ENCODE data around the gene CCRL2. TPM values are rescaled to one million over a fixed set of nuclear protein-coding genes. Genes with fewer than 3 reads are reported as not detected.

Gene CCRL2
- total RNA-seq, 1 experiment from 2014 or later, result not detected

DNA sequence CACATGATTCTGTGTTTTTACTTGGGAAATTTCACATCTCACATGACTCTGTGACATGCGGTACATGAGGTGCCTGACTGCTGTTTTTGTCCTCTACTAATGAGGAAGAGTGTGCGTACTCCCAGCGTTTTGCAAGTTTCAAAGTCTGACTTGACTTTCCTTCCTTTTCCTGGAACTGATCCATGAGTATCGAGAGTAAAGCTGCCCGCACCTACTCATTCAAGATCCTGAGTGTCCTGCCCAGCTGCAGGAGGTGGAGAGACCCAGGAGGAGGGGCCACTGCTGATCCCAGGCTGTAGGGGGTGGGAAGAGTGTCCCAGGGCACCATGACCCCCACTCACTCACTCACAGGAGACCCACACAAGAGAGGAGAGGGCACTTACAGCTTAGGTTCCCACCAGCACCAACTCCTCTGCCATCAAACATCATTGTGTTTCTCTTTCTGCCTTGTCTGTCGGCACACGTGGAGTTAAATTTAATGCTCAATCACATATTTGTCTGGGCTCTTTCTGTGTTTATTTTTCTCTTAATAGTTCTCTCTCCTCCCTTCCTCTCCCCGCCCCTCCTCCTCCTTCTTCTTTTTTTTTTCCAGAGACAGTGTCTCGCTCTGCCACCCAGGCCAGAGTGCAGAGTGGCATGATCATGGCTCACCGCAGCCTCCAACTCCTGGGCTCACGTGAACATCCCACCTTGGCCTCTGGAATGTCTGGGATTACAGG, 1.6 kb upstream of the CCRL2 start:
- Histone ChIP-seq H3K27me3 (ENCODE audit: low read length) (no peaks in the 10 kb centered on the region), H3K9ac (ENCODE audit: low read length) (no peak overlapping the region), H3K4me3 (ENCODE audit: low read length) (no peak overlapping the region), H3K36me3 (ENCODE audit: insufficient read depth, low read length) (no peaks in the 10 kb centered on the region), H3K9me3 (ENCODE audit: low read length) (no peaks in the 10 kb centered on the region), H3K4me1 (ENCODE audit: low read length) (peaks cover 7% of the 10 kb centered on the region), H3K79me2 (ENCODE audit: low read length) (no peaks in the 10 kb centered on the region), H3K4me2 (ENCODE audit: low read depth, low read length, poor library complexity, severe bottlenecking) (no peak overlapping the region), H3K27ac (ENCODE audit: low read length) (no peak overlapping the region), H3K9me2 (replicated peaks; ENCODE audit: insufficient read depth, low read length) (no peaks in the 10 kb centered on the region), H4K20me1 (ENCODE audit: insufficient read depth, low read depth, low read length) (no peaks in the 10 kb centered on the region), H2AFZ (ENCODE audit: low read length) (no peak overlapping the region)
- no peak for DNase-seq

DNA sequence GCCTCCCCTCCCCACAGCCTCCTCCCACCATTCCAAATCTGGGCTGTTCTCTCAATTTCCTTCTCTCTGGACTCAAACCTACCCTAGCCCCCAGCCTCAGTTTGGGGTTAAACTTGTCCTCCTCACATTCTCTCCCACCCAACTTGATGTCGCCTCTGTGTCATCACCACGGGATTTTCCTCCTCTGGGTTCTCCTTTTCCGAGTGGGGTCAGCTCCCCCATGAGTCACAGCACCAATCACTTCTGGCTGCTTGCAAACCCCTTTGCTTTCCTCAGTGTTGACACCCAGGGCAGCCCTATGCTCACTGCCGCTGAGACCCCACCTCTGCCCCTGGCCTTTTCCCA, 644 bp upstream of the CCRL2 start:
- no peaks in the 10 kb centered on the region for H3K9me2 ChIP-seq (replicated peaks; ENCODE audit: insufficient read depth, low read length)
- H3K79me2 ChIP-seq (ENCODE audit: low read length), result no peaks in the 10 kb centered on the region
- no peaks in the 10 kb centered on the region for H3K36me3 ChIP-seq (ENCODE audit: insufficient read depth, low read length)
- H3K27ac ChIP-seq (ENCODE audit: low read length), result no peak overlapping the region
- H3K4me2 ChIP-seq (ENCODE audit: low read depth, low read length, poor library complexity, severe bottlenecking), result no peak overlapping the region
- H3K4me3 ChIP-seq (ENCODE audit: low read length), result no peak overlapping the region
- peaks cover 7% of the 10 kb centered on the region for H3K4me1 ChIP-seq (ENCODE audit: low read length)
- H2AFZ ChIP-seq (ENCODE audit: low read length), result no peak overlapping the region
- H3K9me3 ChIP-seq (ENCODE audit: low read length), result no peaks in the 10 kb centered on the region
- no peak overlapping the region for H3K9ac ChIP-seq (ENCODE audit: low read length)
- H3K27me3 ChIP-seq (ENCODE audit: low read length), result no peaks in the 10 kb centered on the region
- H4K20me1 ChIP-seq (ENCODE audit: insufficient read depth, low read depth, low read length), result no peaks in the 10 kb centered on the region
- no peak for DNase-seq

DNA sequence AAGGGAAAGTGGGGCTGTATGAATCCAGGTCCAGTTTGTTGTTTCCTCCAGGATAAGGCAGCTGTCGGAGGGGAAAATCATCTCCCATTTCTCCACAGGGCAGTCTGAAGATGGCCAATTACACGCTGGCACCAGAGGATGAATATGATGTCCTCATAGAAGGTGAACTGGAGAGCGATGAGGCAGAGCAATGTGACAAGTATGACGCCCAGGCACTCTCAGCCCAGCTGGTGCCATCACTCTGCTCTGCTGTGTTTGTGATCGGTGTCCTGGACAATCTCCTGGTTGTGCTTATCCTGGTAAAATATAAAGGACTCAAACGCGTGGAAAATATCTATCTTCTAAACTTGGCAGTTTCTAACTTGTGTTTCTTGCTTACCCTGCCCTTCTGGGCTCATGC, 911 bp downstream of the CCRL2 start:
- Histone ChIP-seq H3K79me2 (ENCODE audit: low read length) (no peaks in the 10 kb centered on the region), H3K4me2 (ENCODE audit: low read depth, low read length, poor library complexity, severe bottlenecking) (no peak overlapping the region), H3K9me2 (replicated peaks; ENCODE audit: insufficient read depth, low read length) (no peaks in the 10 kb centered on the region), H2AFZ (ENCODE audit: low read length) (no peak overlapping the region), H3K9ac (ENCODE audit: low read length) (no peak overlapping the region), H4K20me1 (ENCODE audit: insufficient read depth, low read depth, low read length) (no peaks in the 10 kb centered on the region), H3K36me3 (ENCODE audit: insufficient read depth, low read length) (no peaks in the 10 kb centered on the region), H3K27ac (ENCODE audit: low read length) (no peak overlapping the region), H3K27me3 (ENCODE audit: low read length) (no peaks in the 10 kb centered on the region), H3K4me1 (ENCODE audit: low read length) (peaks cover 7% of the 10 kb centered on the region), H3K4me3 (ENCODE audit: low read length) (no peak overlapping the region), H3K9me3 (ENCODE audit: low read length) (no peaks in the 10 kb centered on the region)
- no peak for DNase-seq

DNA sequence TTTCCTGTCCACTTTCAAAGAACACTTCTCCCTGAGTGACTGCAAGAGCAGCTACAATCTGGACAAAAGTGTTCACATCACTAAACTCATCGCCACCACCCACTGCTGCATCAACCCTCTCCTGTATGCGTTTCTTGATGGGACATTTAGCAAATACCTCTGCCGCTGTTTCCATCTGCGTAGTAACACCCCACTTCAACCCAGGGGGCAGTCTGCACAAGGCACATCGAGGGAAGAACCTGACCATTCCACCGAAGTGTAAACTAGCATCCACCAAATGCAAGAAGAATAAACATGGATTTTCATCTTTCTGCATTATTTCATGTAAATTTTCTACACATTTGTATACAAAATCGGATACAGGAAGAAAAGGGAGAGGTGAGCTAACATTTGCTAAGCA, 1.8 kb downstream of the CCRL2 start:
- H3K36me3 ChIP-seq (ENCODE audit: insufficient read depth, low read length), result no peaks in the 10 kb centered on the region
- no peaks in the 10 kb centered on the region for H3K9me3 ChIP-seq (ENCODE audit: low read length)
- H3K9me2 ChIP-seq (replicated peaks; ENCODE audit: insufficient read depth, low read length), result no peaks in the 10 kb centered on the region
- H4K20me1 ChIP-seq (ENCODE audit: insufficient read depth, low read depth, low read length), result no peaks in the 10 kb centered on the region
- H3K79me2 ChIP-seq (ENCODE audit: low read length), result no peaks in the 10 kb centered on the region
- H3K9ac ChIP-seq (ENCODE audit: low read length), result no peak overlapping the region
- H3K4me2 ChIP-seq (ENCODE audit: low read depth, low read length, poor library complexity, severe bottlenecking), result no peak overlapping the region
- H3K4me1 ChIP-seq (ENCODE audit: low read length), result peaks cover 7% of the 10 kb centered on the region
- no peak overlapping the region for H3K27ac ChIP-seq (ENCODE audit: low read length)
- no peak for DNase-seq
- H2AFZ ChIP-seq (ENCODE audit: low read length), result no peak overlapping the region
- H3K4me3 ChIP-seq (ENCODE audit: low read length), result no peak overlapping the region
- H3K27me3 ChIP-seq (ENCODE audit: low read length), result no peaks in the 10 kb centered on the region

DNA sequence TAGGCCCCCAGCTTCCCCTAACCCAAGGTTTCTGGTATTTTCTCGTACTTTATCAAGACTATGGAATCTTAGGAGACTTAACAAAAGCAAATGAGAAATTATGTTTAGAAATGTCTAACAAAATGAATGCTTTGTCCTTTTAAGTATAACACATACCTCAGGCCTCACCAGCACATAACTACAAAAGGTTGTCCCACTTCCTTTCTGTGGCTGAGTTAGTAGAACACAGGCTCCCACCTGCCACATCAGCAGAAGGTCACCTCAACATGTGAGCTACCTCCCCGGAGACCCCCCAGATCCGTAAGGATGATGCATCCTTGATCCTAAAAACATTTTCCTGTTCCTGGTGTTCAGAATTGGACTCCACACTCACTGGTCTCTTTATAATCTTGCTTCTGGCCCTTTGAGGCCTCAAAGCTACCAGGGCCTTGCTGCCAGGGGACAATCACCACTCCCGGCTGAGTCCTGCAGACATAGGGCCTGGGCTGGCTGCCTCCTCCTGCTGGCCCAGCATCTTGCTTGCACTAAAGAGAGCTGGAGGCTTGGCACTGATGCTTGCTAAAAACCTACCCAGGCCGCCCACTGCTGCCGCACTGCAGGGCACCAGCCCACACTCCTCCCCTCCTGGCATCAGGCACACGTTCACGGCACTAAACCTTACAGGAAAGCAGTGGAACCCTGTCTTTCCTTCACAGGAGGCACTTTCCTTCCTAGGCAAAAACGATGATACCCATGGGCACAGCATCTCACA, 2.9 kb downstream of the CCRL2 start:
- H3K36me3 ChIP-seq (ENCODE audit: insufficient read depth, low read length), result no peaks in the 10 kb centered on the region
- no peaks in the 10 kb centered on the region for H3K27me3 ChIP-seq (ENCODE audit: low read length)
- DNase-seq, result no peak
- peaks cover 7% of the 10 kb centered on the region for H3K4me1 ChIP-seq (ENCODE audit: low read length)
- H2AFZ ChIP-seq (ENCODE audit: low read length), result no peak overlapping the region
- H3K4me2 ChIP-seq (ENCODE audit: low read depth, low read length, poor library complexity, severe bottlenecking), result no peak overlapping the region
- H3K9me3 ChIP-seq (ENCODE audit: low read length), result no peaks in the 10 kb centered on the region
- no peaks in the 10 kb centered on the region for H4K20me1 ChIP-seq (ENCODE audit: insufficient read depth, low read depth, low read length)
- H3K79me2 ChIP-seq (ENCODE audit: low read length), result no peaks in the 10 kb centered on the region
- H3K9me2 ChIP-seq (replicated peaks; ENCODE audit: insufficient read depth, low read length), result no peaks in the 10 kb centered on the region
- no peak overlapping the region for H3K4me3 ChIP-seq (ENCODE audit: low read length)
- H3K9ac ChIP-seq (ENCODE audit: low read length), result no peak overlapping the region
- no peak overlapping the region for H3K27ac ChIP-seq (ENCODE audit: low read length)

DNA sequence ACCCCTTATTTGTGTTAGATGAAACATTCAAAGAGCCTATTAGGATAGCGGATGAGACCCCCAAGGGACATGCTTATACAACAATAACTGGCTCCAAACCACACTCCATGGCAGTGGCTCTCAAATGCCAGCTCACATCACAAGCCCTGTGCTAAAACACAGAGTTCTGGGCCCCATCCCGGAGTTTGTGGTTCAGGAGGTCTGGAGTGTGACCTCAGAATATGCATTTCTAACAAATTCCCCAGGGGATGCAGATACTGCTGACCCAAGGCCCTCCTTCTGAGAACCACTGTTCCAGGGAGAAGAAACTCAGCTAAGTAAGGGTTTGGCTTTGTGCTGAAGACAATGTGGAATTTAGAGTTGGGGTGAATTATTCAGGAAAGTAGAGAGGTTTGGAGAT, 3.6 kb downstream of the CCRL2 start:
- Histone ChIP-seq H3K9me2 (replicated peaks; ENCODE audit: insufficient read depth, low read length) (no peaks in the 10 kb centered on the region), H3K36me3 (ENCODE audit: insufficient read depth, low read length) (no peaks in the 10 kb centered on the region), H3K9ac (ENCODE audit: low read length) (no peak overlapping the region), H3K79me2 (ENCODE audit: low read length) (no peaks in the 10 kb centered on the region), H3K27ac (ENCODE audit: low read length) (no peak overlapping the region), H2AFZ (ENCODE audit: low read length) (no peak overlapping the region), H3K27me3 (ENCODE audit: low read length) (no peaks in the 10 kb centered on the region), H3K4me3 (ENCODE audit: low read length) (no peak overlapping the region), H3K4me1 (ENCODE audit: low read length) (peaks cover 7% of the 10 kb centered on the region), H4K20me1 (ENCODE audit: insufficient read depth, low read depth, low read length) (no peaks in the 10 kb centered on the region), H3K4me2 (ENCODE audit: low read depth, low read length, poor library complexity, severe bottlenecking) (no peak overlapping the region), H3K9me3 (ENCODE audit: low read length) (no peaks in the 10 kb centered on the region)
- no peak for DNase-seq

DNA sequence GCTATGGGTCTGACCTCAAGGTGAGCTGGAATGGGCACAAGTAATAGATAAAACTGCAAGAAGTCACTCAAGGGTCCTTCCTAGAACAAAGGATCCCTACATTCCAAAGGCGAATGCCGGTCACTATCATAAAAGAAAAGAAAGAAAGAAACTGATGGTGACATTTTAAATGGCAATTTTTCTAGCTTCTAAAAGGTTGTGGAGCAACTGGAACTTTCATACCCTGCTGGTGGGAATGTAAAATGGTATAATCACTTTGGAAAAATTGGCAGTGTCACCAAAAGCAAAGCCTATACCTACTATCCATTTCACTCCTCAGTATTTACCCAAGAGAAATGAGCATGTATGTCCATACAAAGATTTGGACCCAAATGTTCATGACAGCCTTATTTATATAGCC, 4.2 kb downstream of the CCRL2 start:
- H3K9ac ChIP-seq (ENCODE audit: low read length), result no peak overlapping the region
- no peaks in the 10 kb centered on the region for H3K27me3 ChIP-seq (ENCODE audit: low read length)
- no peak overlapping the region for H3K27ac ChIP-seq (ENCODE audit: low read length)
- H3K9me3 ChIP-seq (ENCODE audit: low read length), result no peaks in the 10 kb centered on the region
- H3K4me3 ChIP-seq (ENCODE audit: low read length), result no peak overlapping the region
- no peaks in the 10 kb centered on the region for H3K9me2 ChIP-seq (replicated peaks; ENCODE audit: insufficient read depth, low read length)
- H3K79me2 ChIP-seq (ENCODE audit: low read length), result no peaks in the 10 kb centered on the region
- no peak overlapping the region for H3K4me2 ChIP-seq (ENCODE audit: low read depth, low read length, poor library complexity, severe bottlenecking)
- peaks cover 7% of the 10 kb centered on the region for H3K4me1 ChIP-seq (ENCODE audit: low read length)
- no peak overlapping the region for H2AFZ ChIP-seq (ENCODE audit: low read length)
- DNase-seq, result no peak
- H3K36me3 ChIP-seq (ENCODE audit: insufficient read depth, low read length), result no peaks in the 10 kb centered on the region
- H4K20me1 ChIP-seq (ENCODE audit: insufficient read depth, low read depth, low read length), result no peaks in the 10 kb centered on the region

DNA sequence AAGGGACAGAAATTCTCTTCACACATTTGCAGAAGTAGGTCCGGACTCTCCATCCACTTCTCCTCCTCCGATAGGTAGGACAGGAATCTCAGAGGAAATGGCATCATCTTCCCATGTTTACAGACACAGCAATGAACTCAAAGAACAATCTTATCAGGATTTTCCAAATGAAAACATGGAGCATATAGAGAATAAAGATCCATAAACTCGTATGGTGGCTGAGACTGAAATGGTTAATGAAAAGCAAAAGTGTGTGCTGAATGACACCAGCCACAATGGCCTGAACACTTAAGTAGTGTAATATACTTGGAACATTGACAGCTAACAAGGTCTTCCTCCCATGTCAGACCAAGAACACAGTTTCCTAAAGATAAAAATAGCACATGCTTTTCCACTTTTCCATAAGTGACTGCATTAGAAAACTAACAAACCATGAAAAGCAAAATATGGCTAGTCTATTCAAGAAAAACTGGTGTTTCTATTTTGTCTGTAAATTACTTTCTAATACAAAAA, 5.8 kb downstream of the CCRL2 start:
- Histone ChIP-seq H4K20me1 (ENCODE audit: insufficient read depth, low read depth, low read length) (no peaks in the 10 kb centered on the region), H2AFZ (ENCODE audit: low read length) (no peak overlapping the region), H3K79me2 (ENCODE audit: low read length) (no peaks in the 10 kb centered on the region), H3K4me3 (ENCODE audit: low read length) (no peak overlapping the region), H3K27me3 (ENCODE audit: low read length) (no peaks in the 10 kb centered on the region), H3K4me1 (ENCODE audit: low read length) (no peaks in the 10 kb centered on the region), H3K4me2 (ENCODE audit: low read depth, low read length, poor library complexity, severe bottlenecking) (no peak overlapping the region), H3K36me3 (ENCODE audit: insufficient read depth, low read length) (no peaks in the 10 kb centered on the region), H3K9ac (ENCODE audit: low read length) (no peak overlapping the region), H3K9me3 (ENCODE audit: low read length) (no peaks in the 10 kb centered on the region), H3K27ac (ENCODE audit: low read length) (no peak overlapping the region), H3K9me2 (replicated peaks; ENCODE audit: insufficient read depth, low read length) (no peaks in the 10 kb centered on the region)
- DNase-seq, result no peak
